IgD-negative memory B cell (primary cell): ENCODE data around the gene RPL14. TPM values are rescaled to one million over a fixed set of nuclear protein-coding genes. Genes with fewer than 3 reads are reported as not detected.

ENCODE experiments used
- polyA plus RNA-seq: library from polyadenylated mRNA; unstranded; fragments of 300-500 nt; fragmentation: Illumina TruSeq; gene quantifications from one replicate; pipeline ENCODE4 v1.2.3, GENCODE V29; 2021

The RPL14 gene
- polyA plus RNA-seq, 1 donor from 2014 or later: 1,483 TPM

Other genes with a start within 250 kb of the RPL14 start
- 84.0 TPM for gene EIF1B, start 147.6 kb upstream of the RPL14 start, polyA plus RNA-seq
- gene ENTPD3, start 70.2 kb upstream of the RPL14 start, polyA plus RNA-seq: 0.21 TPM
- 3.7 TPM for gene ZNF619, start 19.8 kb downstream of the RPL14 start, polyA plus RNA-seq
- 3.1 TPM for gene ZNF620, start 48.7 kb downstream of the RPL14 start, polyA plus RNA-seq
- gene ZNF621, start 67.6 kb downstream of the RPL14 start, polyA plus RNA-seq: 3.8 TPM